ENCODE results near the gene MTHFSD.

GRCh38 chr16:86602521-86602920, 47.5 kb upstream of the MTHFSD start:
- TF ChIP-seq CTCF (conservative IDR thresholded peaks at IDR 0.05; ENCODE audit: low read depth, low read length) (no peak), EZH2 (IDR thresholded peaks at IDR 0.05; ENCODE audit: low read length, unreplicated experiment) (no peak), EZH2phosphoT487 (IDR thresholded peaks at IDR 0.05; ENCODE audit: borderline replicate concordance, low read length) (no peak)
